Measurements from ENCODE around the gene RALGAPA1.
"Not testable (repeated sequence)": the region's sequence is repeated elsewhere in the genome, so short reads cannot be mapped to it uniquely, and the experiment has no call there.

RALGAPA1 gene

GRCh38 chr14:35808638-35809563 lies at the start of gene RALGAPA1:
Gene RALGAPA1, minus strand, starts transcription at chr14:35809295. Its CDS starts 460 bp downstream, at chr14:35808835.
- DNase-seq, result peak; percentile 95 to 98

GRCh38 chr14:35858521-35859209 lies 49.6 kb upstream of the RALGAPA1 start:
- no peak for DNase-seq

GRCh38 chr14:35855876-35856481 lies 46.9 kb upstream of the RALGAPA1 start:
- DNase-seq, result no peak

- DNase-seq, result no peak
Observed at GRCh38 chr14:35854696-35855270, 45.7 kb upstream of the RALGAPA1 start.

GRCh38 chr14:35853225-35853624 lies 44.1 kb upstream of the RALGAPA1 start:
- DNase-seq, result no peak

GRCh38 chr14:35851823-35852222 lies 42.7 kb upstream of the RALGAPA1 start:
- no peak for DNase-seq

- no peak for DNase-seq
Observed at GRCh38 chr14:35849122-35849521, 40.0 kb upstream of the RALGAPA1 start.

GRCh38 chr14:35847636-35848035 lies 38.5 kb upstream of the RALGAPA1 start:
- DNase-seq, result no peak

- no peak for DNase-seq
Observed at GRCh38 chr14:35844494-35844893, 35.4 kb upstream of the RALGAPA1 start.

- not testable (repeated sequence) for DNase-seq
Observed at GRCh38 chr14:35842245-35842644, 33.1 kb upstream of the RALGAPA1 start.

GRCh38 chr14:35841704-35842103 lies 32.6 kb upstream of the RALGAPA1 start:
- DNase-seq, result not testable (repeated sequence)

- no peak for DNase-seq
Observed at GRCh38 chr14:35835208-35835982, 26.3 kb upstream of the RALGAPA1 start.

- DNase-seq, result no peak
Observed at GRCh38 chr14:35829449-35829848, 20.4 kb upstream of the RALGAPA1 start.

GRCh38 chr14:35827678-35828472 lies 18.8 kb upstream of the RALGAPA1 start:
- DNase-seq, result no peak

GRCh38 chr14:35826952-35827416 lies 17.9 kb upstream of the RALGAPA1 start:
- no peak for DNase-seq

- DNase-seq, result peak; percentile 95 to 99
Observed at GRCh38 chr14:35826218-35826951, 17.3 kb upstream of the RALGAPA1 start, which contains the start of gene BRMS1L. Gene BRMS1L, plus strand, starts transcription at chr14:35826338. Its CDS starts 179 bp downstream, at chr14:35826517.

- DNase-seq, result no peak
Observed at GRCh38 chr14:35825968-35826217, 16.8 kb upstream of the RALGAPA1 start.

- DNase-seq, result not testable (repeated sequence)
Observed at GRCh38 chr14:35824446-35825165, 15.5 kb upstream of the RALGAPA1 start.

- DNase-seq, result no peak
Observed at GRCh38 chr14:35822501-35822900, 13.4 kb upstream of the RALGAPA1 start.
